HCEC 1CT (cell line): ENCODE measurements around the gene KCNMA1.
A peak's percentile ranks its signal among the peaks of the same experiment; 100 is the strongest.

Source experiments
- DNase-seq: peaks from one replicate; pipeline ENCODE4 v3.0.0-alpha.2; 2017

The KCNMA1 gene

GRCh38 chr10:77313066-77313750 lies 324.4 kb downstream of the KCNMA1 start:
- DNase-seq, result no peak

GRCh38 chr10:77311186-77311585 lies 326.4 kb downstream of the KCNMA1 start:
- no peak for DNase-seq

- DNase-seq, result no peak
These were observed 327.2 kb downstream of the KCNMA1 start for GRCh38 chr10:77310288-77310840.

GRCh38 chr10:77309509-77309908 lies 328.1 kb downstream of the KCNMA1 start:
- no peak for DNase-seq

- no peak for DNase-seq
These were observed 328.5 kb downstream of the KCNMA1 start for GRCh38 chr10:77309092-77309491.

GRCh38 chr10:77308084-77308732 lies 329.4 kb downstream of the KCNMA1 start:
- DNase-seq, result no peak

GRCh38 chr10:77306666-77307065 lies 330.9 kb downstream of the KCNMA1 start:
- DNase-seq, result no peak

GRCh38 chr10:77305650-77306632 lies 331.7 kb downstream of the KCNMA1 start:
- peak; percentile 83 for DNase-seq

- DNase-seq, result no peak
These were observed 333.4 kb downstream of the KCNMA1 start for GRCh38 chr10:77304192-77304591.

- DNase-seq, result peak; percentile 69
These were observed 336.3 kb downstream of the KCNMA1 start for GRCh38 chr10:77301305-77301730.

GRCh38 chr10:77300682-77301302 lies 336.8 kb downstream of the KCNMA1 start:
- no peak for DNase-seq

GRCh38 chr10:77299320-77299719 lies 338.3 kb downstream of the KCNMA1 start:
- DNase-seq, result no peak

GRCh38 chr10:77297393-77297739 lies 340.2 kb downstream of the KCNMA1 start:
- DNase-seq, result peak; percentile 79

- no peak for DNase-seq
These were observed 340.8 kb downstream of the KCNMA1 start for GRCh38 chr10:77296534-77297392.

- no peak for DNase-seq
These were observed 343.8 kb downstream of the KCNMA1 start for GRCh38 chr10:77293773-77294172.

- DNase-seq, result no peak
These were observed 344.3 kb downstream of the KCNMA1 start for GRCh38 chr10:77293347-77293746.

GRCh38 chr10:77291596-77292505 lies 345.8 kb downstream of the KCNMA1 start:
- DNase-seq, result no peak

GRCh38 chr10:77290528-77291155 lies 347.0 kb downstream of the KCNMA1 start:
- DNase-seq, result peak; percentile 85

GRCh38 chr10:77289790-77290189 lies 347.8 kb downstream of the KCNMA1 start:
- no peak for DNase-seq

- DNase-seq, result no peak
These were observed 348.5 kb downstream of the KCNMA1 start for GRCh38 chr10:77289027-77289501.
